GM19035 (cell line): ENCODE results near the gene CHMP2A.

ENCODE experiments used
- ATAC-seq: cut with Tn5 transposase; IDR thresholded peaks from one replicate; pipeline ENCODE4 v1.9.1; 2021; ENCODE audit not compliant: unreplicated experiment

The CHMP2A gene

GRCh38 chr19:58570770-58571574, 16.1 kb upstream of the CHMP2A start:
- ATAC-seq: no peak

GRCh38 chr19:58569943-58570670, 15.2 kb upstream of the CHMP2A start:
- no peak for ATAC-seq

- ATAC-seq: no peak
Measured at GRCh38 chr19:58569191-58569942, 14.5 kb upstream of the CHMP2A start.

GRCh38 chr19:58568453-58569130, 13.7 kb upstream of the CHMP2A start:
- ATAC-seq: no peak

- ATAC-seq: no peak
Measured at GRCh38 chr19:58566989-58567388, 12.1 kb upstream of the CHMP2A start.

GRCh38 chr19:58563823-58564222, 8.9 kb upstream of the CHMP2A start:
- ATAC-seq: no peak

GRCh38 chr19:58563034-58563573, 8.2 kb upstream of the CHMP2A start:
- no peak for ATAC-seq

- ATAC-seq: no peak
Measured at GRCh38 chr19:58562122-58563033, 7.5 kb upstream of the CHMP2A start.

GRCh38 chr19:58561373-58562121, 6.6 kb upstream of the CHMP2A start:
- ATAC-seq: no peak

- no peak for ATAC-seq
Measured at GRCh38 chr19:58560921-58561320, 6.0 kb upstream of the CHMP2A start.

GRCh38 chr19:58560007-58560887, 5.3 kb upstream of the CHMP2A start:
- ATAC-seq: no peak

- no peak for ATAC-seq
Measured at GRCh38 chr19:58559275-58560006, 4.5 kb upstream of the CHMP2A start.

- peak; percentile 57 for ATAC-seq
Measured at GRCh38 chr19:58558623-58559274, 3.8 kb upstream of the CHMP2A start.

- ATAC-seq: peak; percentile 2
Measured at GRCh38 chr19:58558066-58558622, 3.2 kb upstream of the CHMP2A start, which contains the start of gene UBE2M. UBE2M (minus strand) TSS chr19:58558611; CDS start chr19:58558381, 230 bp downstream.

- no peak for ATAC-seq
Measured at GRCh38 chr19:58557221-58558065, 2.5 kb upstream of the CHMP2A start.
